GM23338 (cell line): ENCODE data around the gene TSHZ2. TPM values are rescaled to one million over a fixed set of nuclear protein-coding genes. Genes with fewer than 3 reads are reported as not detected.

Source experiments
- ATAC-seq: fragments of 200-7000 bp; cut with Tn5 transposase; 3 replicates; pipeline ENCODE4 v1.9.1; 2020
- DNase-seq: peaks from one replicate; pipeline ENCODE4 v3.0.0-alpha.2; 2015; ENCODE audit warnings: low spot score
- H2AFZ ChIP-seq: fragments of 200-600 bp; sonication (generic); 2 replicates; pipeline ENCODE4 v1.8.0; 2016; ENCODE audit warnings: antibody characterized with exemption, mild to moderate bottlenecking, moderate library complexity
- H3F3A ChIP-seq: fragments of 200-600 bp; sonication (generic); replicated peaks from 2 replicates; pipeline ENCODE4 v1.8.0; 2017; ENCODE audit warnings: antibody characterized with exemption, mixed run types, low read depth
- H3K27ac ChIP-seq: fragments of 200-600 bp; sonication (generic); 2 replicates; pipeline ENCODE4 v1.6.1; 2016; ENCODE audit warnings: low read depth
- H3K27me3 ChIP-seq: fragments of 200-600 bp; sonication (generic); 2 replicates; pipeline ENCODE4 v1.8.0; 2016; ENCODE audit warnings: mild to moderate bottlenecking, mixed run types, moderate library complexity; ENCODE audit not compliant: insufficient read depth
- H3K36me3 ChIP-seq: fragments of 200-600 bp; sonication (generic); 2 replicates; pipeline ENCODE4 v1.8.0; 2016; ENCODE audit warnings: mild to moderate bottlenecking; ENCODE audit not compliant: insufficient read depth
- H3K4me1 ChIP-seq: fragments of 200-600 bp; sonication (generic); 2 replicates; pipeline ENCODE4 v1.8.0; 2016; ENCODE audit warnings: mild to moderate bottlenecking, moderate library complexity; ENCODE audit not compliant: insufficient read depth
- H3K4me2 ChIP-seq: fragments of 200-600 bp; sonication (generic); 2 replicates; pipeline ENCODE4 v1.7.1; 2017; ENCODE audit warnings: mixed run types
- H3K4me3 ChIP-seq: fragments of 200-600 bp; sonication (generic); 2 replicates; pipeline ENCODE4 v1.6.1; 2016; ENCODE audit warnings: mixed run types
- H3K79me2 ChIP-seq: fragments of 200-600 bp; sonication (generic); replicated peaks from 2 replicates; pipeline ENCODE4 v1.8.0; 2017; ENCODE audit warnings: mild to moderate bottlenecking; ENCODE audit not compliant: insufficient read depth
- H3K9me2 ChIP-seq: fragments of 200-600 bp; sonication (generic); 2 replicates; pipeline ENCODE4 v1.8.0; 2017; ENCODE audit not compliant: insufficient read depth
- H4K20me1 ChIP-seq: fragments of 200-600 bp; sonication (generic); replicated peaks from 2 replicates; pipeline ENCODE4 v1.8.0; 2017; ENCODE audit warnings: mild to moderate bottlenecking; ENCODE audit not compliant: insufficient read depth
- H3K27ac Mint-ChIP-seq: 2 replicates; pipeline ENCODE4 v1.8.0; 2020; ENCODE audit warnings: inconsistent platforms, mild to moderate bottlenecking, moderate library complexity, mixed read lengths
- H3K27me3 Mint-ChIP-seq: 3 replicates; pipeline ENCODE4 v1.8.0; 2022; ENCODE audit warnings: low read depth, mild to moderate bottlenecking, moderate library complexity, mixed read lengths, inconsistent platforms; ENCODE audit not compliant: insufficient read depth, poor library complexity
- H3K36me3 Mint-ChIP-seq: 3 replicates; pipeline ENCODE4 v1.8.0; 2021; ENCODE audit warnings: low read depth, mild to moderate bottlenecking, inconsistent platforms, moderate library complexity, mixed read lengths
- H3K4me1 Mint-ChIP-seq: 3 replicates; pipeline ENCODE4 v1.8.0; 2020; ENCODE audit warnings: mild to moderate bottlenecking, inconsistent platforms, mixed read lengths
- H3K4me3 Mint-ChIP-seq: 3 replicates; pipeline ENCODE4 v1.8.0; 2021; ENCODE audit warnings: moderate library complexity, mild to moderate bottlenecking, inconsistent platforms, mixed read lengths
- H3K9me3 Mint-ChIP-seq: 3 replicates; pipeline ENCODE4 v1.8.0; 2020; ENCODE audit warnings: moderate library complexity, mild to moderate bottlenecking, inconsistent platforms, mixed read lengths
- CREB1 ChIP-seq: fragments of 250-450 bp; sonication (Bioruptor Pico); IDR thresholded peaks from 2 replicates; pipeline ENCODE4 v1.5.0; 2020; ENCODE audit warnings: low read depth, mild to moderate bottlenecking, moderate library complexity
- EZH2 ChIP-seq: fragments of 200-600 bp; sonication (generic); IDR thresholded peaks from one replicate; pipeline ENCODE4 v1.8.0; 2017; ENCODE audit warnings: antibody characterized with exemption, mild to moderate bottlenecking, low read depth; ENCODE audit not compliant: unreplicated experiment
- EZH2phosphoT487 ChIP-seq: fragments of 200-600 bp; sonication (generic); IDR thresholded peaks from one replicate; pipeline ENCODE4 v1.8.1; 2018; ENCODE audit warnings: antibody characterized with exemption; ENCODE audit not compliant: unreplicated experiment
- JUNB ChIP-seq: IDR thresholded peaks from one replicate; pipeline ENCODE4 v1.6.1; 2016; ENCODE audit warnings: antibody characterized with exemption; ENCODE audit not compliant: unreplicated experiment
- NANOG ChIP-seq: IDR thresholded peaks from 2 replicates; pipeline ENCODE4 v1.6.1; 2016; ENCODE audit warnings: antibody characterized with exemption, borderline replicate concordance
- POLR2AphosphoS5 ChIP-seq: IDR thresholded peaks from 2 replicates; pipeline ENCODE4 v1.6.1; 2016; ENCODE audit warnings: antibody characterized with exemption, low read depth
- STAT1 ChIP-seq: IDR thresholded peaks from one replicate; pipeline ENCODE4 v1.6.1; 2016; ENCODE audit warnings: antibody characterized with exemption; ENCODE audit not compliant: unreplicated experiment
- ZNF114 ChIP-seq: fragments of 250-450 bp; sonication (Bioruptor Pico); IDR thresholded peaks from 2 replicates; pipeline ENCODE4 v1.5.0; 2020; ENCODE audit warnings: mild to moderate bottlenecking, moderate library complexity
- ZNF331 ChIP-seq: fragments of 250-450 bp; sonication (Bioruptor Pico); IDR thresholded peaks from 2 replicates; pipeline ENCODE4 v1.5.0; 2020; ENCODE audit warnings: low read depth, mild to moderate bottlenecking, moderate library complexity
- polyA plus RNA-seq: library from polyadenylated mRNA; unstranded; fragments of >200 nt; fragmentation: Nextera tagmentation; extraction: Ambion mirVana; gene quantifications from 2 replicates; pipeline ENCODE4 v1.2.1, GENCODE V29; 2016
- total RNA-seq: library from RNA; depleted of rRNA; stranded (reverse); fragments of >200 nt; shearing (Covaris generic); gene quantifications from 2 replicates; pipeline ENCODE4 v1.2.3, GENCODE V29; 2014
- TF ChIP-seq, protein P1 (sequence below), 2 experiments: fragments of 200-600 bp in 1 of 2; sonication (generic) in 1 of 2; conservative IDR thresholded peaks; 2 replicates each; pipeline versions ENCODE4 v1.5.1 to v1.6.1; 2016 to 2017; ENCODE audit warnings: antibody characterized with exemption in 2 of 2, low read depth in 2 of 2, mild to moderate bottlenecking in 2 of 2, moderate library complexity in 1 of 2
- TF ChIP-seq, protein P2 (sequence below): fragments of 250-450 bp; sonication (Bioruptor Pico); IDR thresholded peaks from 2 replicates; pipeline ENCODE4 v1.5.0; 2020; ENCODE audit warnings: mild to moderate bottlenecking, moderate library complexity

TSHZ2 gene
- total and polyA plus RNA-seq, 2 experiments from 2014 or later: 0.49 to 1.3 TPM

DNA sequence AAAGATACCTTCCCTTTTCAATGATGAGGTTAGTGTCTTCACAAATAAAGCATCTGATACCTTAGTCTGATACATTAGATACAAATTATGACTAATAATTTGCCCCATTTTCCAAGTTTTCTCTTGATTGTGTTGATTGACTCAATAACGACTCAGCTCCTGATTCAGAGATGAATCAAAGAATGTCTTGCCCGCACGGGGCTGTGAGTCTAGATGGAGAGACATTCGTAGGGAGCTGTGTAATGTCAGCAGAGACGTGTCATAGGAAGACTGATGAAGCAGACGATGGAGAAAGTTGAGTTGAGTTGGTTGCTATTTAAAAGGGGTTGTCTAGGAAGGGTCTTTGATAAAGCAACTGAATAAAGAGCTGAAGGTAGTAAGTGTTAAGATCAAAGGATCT, 78.2 kb downstream of the TSHZ2 start (continued):
- TF ChIP-seq NANOG (no peak), POLR2AphosphoS5 (no peak)
- TF ChIP-seq, protein P1, sequence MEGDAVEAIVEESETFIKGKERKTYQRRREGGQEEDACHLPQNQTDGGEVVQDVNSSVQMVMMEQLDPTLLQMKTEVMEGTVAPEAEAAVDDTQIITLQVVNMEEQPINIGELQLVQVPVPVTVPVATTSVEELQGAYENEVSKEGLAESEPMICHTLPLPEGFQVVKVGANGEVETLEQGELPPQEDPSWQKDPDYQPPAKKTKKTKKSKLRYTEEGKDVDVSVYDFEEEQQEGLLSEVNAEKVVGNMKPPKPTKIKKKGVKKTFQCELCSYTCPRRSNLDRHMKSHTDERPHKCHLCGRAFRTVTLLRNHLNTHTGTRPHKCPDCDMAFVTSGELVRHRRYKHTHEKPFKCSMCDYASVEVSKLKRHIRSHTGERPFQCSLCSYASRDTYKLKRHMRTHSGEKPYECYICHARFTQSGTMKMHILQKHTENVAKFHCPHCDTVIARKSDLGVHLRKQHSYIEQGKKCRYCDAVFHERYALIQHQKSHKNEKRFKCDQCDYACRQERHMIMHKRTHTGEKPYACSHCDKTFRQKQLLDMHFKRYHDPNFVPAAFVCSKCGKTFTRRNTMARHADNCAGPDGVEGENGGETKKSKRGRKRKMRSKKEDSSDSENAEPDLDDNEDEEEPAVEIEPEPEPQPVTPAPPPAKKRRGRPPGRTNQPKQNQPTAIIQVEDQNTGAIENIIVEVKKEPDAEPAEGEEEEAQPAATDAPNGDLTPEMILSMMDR (conservative IDR thresholded peaks at IDR 0.05; ENCODE audit: low read depth in 2 of 2): no peak

DNA sequence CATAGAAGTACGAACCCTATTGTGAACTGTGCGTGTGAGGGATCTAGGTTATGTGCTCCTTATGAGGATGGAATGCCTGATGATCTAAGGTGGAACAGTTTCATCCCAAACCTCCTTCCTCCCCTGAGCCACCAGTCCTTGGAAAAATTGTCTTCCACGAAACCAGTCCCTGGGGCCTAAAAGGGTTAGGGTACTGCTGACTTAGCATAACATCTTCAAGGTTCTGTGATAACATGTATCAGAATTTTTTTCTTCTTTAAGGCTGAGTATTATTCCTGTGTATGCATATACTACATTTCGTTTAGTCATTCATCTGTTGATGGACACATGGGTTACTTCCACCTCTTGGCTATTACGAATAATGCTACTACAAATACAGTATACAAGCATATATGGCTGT, 80.2 kb downstream of the TSHZ2 start:
- Mint-ChIP-seq H3K4me3 (no peak overlapping the region), H3K4me1 (no peaks in the 10 kb centered on the region), H3K36me3 (no peaks in the 10 kb centered on the region), H3K9me3 (no peaks in the 10 kb centered on the region), H3K27ac (no peak overlapping the region), H3K27me3 (peaks cover 3% of the 10 kb centered on the region)
- H2AFZ ChIP-seq: no peak overlapping the region
- no peaks in the 10 kb centered on the region for H3K4me1 ChIP-seq
- no peaks in the 10 kb centered on the region for H3K27me3 ChIP-seq
- ATAC-seq (no peak), DNase-seq (no peak)
- no peak overlapping the region for H3K27ac ChIP-seq
- H3K4me3 ChIP-seq: no peak overlapping the region
- no peak overlapping the region for H3K4me2 ChIP-seq
- TF ChIP-seq JUNB (no peak), ZNF114 (CRISPR knock-in tag) (no peak)
- H3K79me2 ChIP-seq: no peaks in the 10 kb centered on the region
- 0 out of 2 replicates have a peak, but pooled peaks cover 4% of the 10 kb centered on the region for H3K9me2 ChIP-seq
- H4K20me1 ChIP-seq: no peaks in the 10 kb centered on the region
- H3F3A ChIP-seq: no peaks in the 10 kb centered on the region
- H3K36me3 ChIP-seq: no peaks in the 10 kb centered on the region

DNA sequence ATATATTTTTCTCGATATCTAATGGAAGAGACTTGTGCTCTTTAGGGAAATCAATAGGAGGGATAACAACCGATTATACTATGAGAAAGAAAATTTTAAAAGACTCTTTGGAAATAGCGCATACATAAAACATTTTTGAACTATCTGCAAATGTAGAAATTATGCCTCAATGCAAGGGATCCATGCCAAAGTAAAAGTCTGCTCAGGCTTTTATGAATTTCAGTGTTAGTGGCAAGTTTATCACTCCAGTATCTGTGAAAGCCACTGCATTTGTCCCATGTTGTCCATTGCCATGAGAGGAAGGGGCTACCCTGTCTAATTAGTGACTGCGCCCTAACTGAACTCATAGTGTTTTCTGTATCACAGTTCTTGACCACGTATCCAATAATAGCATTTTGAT, 81.4 kb downstream of the TSHZ2 start:
- Histone ChIP-seq H3K79me2 (no peaks in the 10 kb centered on the region), H4K20me1 (no peaks in the 10 kb centered on the region), H3K36me3 (no peaks in the 10 kb centered on the region), H3K27me3 (no peaks in the 10 kb centered on the region), H3K4me1 (no peaks in the 10 kb centered on the region), H3F3A (no peaks in the 10 kb centered on the region), H3K9me2 (0 out of 2 replicates have a peak, but pooled peaks cover 4% of the 10 kb centered on the region), H3K27ac (no peak overlapping the region), H3K4me2 (no peak overlapping the region), H3K4me3 (no peak overlapping the region), H2AFZ (no peak overlapping the region)
- Mint-ChIP-seq H3K9me3 (no peaks in the 10 kb centered on the region), H3K4me1 (no peaks in the 10 kb centered on the region), H3K36me3 (no peaks in the 10 kb centered on the region), H3K27ac (no peak overlapping the region), H3K4me3 (no peak overlapping the region), H3K27me3 (peaks cover 3% of the 10 kb centered on the region)
- DNase-seq (no peak), ATAC-seq (no peak)
- TF ChIP-seq ZNF331 (CRISPR knock-in tag) (no peak), POLR2AphosphoS5 (no peak), NANOG (no peak), JUNB (no peak), CREB1 (no peak), EZH2phosphoT487 (no peak), STAT1 (no peak), EZH2 (no peak)
- TF ChIP-seq, protein P2, sequence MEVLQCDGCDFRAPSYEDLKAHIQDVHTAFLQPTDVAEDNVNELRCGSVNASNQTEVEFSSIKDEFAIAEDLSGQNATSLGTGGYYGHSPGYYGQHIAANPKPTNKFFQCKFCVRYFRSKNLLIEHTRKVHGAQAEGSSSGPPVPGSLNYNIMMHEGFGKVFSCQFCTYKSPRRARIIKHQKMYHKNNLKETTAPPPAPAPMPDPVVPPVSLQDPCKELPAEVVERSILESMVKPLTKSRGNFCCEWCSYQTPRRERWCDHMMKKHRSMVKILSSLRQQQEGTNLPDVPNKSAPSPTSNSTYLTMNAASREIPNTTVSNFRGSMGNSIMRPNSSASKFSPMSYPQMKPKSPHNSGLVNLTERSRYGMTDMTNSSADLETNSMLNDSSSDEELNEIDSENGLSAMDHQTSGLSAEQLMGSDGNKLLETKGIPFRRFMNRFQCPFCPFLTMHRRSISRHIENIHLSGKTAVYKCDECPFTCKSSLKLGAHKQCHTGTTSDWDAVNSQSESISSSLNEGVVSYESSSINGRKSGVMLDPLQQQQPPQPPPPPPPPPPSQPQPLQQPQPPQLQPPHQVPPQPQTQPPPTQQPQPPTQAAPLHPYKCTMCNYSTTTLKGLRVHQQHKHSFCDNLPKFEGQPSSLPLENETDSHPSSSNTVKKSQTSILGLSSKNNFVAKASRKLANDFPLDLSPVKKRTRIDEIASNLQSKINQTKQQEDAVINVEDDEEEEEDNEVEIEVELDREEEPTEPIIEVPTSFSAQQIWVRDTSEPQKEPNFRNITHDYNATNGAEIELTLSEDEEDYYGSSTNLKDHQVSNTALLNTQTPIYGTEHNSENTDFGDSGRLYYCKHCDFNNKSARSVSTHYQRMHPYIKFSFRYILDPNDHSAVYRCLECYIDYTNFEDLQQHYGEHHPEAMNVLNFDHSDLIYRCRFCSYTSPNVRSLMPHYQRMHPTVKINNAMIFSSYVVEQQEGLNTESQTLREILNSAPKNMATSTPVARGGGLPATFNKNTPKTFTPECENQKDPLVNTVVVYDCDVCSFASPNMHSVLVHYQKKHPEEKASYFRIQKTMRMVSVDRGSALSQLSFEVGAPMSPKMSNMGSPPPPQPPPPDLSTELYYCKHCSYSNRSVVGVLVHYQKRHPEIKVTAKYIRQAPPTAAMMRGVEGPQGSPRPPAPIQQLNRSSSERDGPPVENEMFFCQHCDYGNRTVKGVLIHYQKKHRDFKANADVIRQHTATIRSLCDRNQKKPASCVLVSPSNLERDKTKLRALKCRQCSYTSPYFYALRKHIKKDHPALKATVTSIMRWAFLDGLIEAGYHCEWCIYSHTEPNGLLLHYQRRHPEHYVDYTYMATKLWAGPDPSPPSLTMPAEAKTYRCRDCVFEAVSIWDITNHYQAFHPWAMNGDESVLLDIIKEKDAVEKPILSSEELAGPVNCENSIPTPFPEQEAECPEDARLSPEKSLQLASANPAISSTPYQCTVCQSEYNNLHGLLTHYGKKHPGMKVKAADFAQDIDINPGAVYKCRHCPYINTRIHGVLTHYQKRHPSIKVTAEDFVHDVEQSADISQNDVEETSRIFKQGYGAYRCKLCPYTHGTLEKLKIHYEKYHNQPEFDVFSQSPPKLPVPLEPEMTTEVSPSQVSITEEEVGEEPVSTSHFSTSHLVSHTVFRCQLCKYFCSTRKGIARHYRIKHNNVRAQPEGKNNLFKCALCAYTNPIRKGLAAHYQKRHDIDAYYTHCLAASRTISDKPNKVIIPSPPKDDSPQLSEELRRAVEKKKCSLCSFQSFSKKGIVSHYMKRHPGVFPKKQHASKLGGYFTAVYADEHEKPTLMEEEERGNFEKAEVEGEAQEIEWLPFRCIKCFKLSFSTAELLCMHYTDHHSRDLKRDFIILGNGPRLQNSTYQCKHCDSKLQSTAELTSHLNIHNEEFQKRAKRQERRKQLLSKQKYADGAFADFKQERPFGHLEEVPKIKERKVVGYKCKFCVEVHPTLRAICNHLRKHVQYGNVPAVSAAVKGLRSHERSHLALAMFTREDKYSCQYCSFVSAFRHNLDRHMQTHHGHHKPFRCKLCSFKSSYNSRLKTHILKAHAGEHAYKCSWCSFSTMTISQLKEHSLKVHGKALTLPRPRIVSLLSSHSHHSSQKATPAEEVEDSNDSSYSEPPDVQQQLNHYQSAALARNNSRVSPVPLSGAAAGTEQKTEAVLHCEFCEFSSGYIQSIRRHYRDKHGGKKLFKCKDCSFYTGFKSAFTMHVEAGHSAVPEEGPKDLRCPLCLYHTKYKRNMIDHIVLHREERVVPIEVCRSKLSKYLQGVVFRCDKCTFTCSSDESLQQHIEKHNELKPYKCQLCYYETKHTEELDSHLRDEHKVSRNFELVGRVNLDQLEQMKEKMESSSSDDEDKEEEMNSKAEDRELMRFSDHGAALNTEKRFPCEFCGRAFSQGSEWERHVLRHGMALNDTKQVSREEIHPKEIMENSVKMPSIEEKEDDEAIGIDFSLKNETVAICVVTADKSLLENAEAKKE (CRISPR knock-in tag): no peak
- TF ChIP-seq, protein P1 (conservative IDR thresholded peaks at IDR 0.05; ENCODE audit: low read depth in 2 of 2): no peak
